Epithelial cell of proximal tubule (primary cell): Measurements from ENCODE around the gene PCGF2. TPM values are rescaled to one million over a fixed set of nuclear protein-coding genes. Genes with fewer than 3 reads are reported as not detected.

ENCODE experiments used
- DNase-seq: peaks from one replicate; pipeline ENCODE4 v3.0.0-alpha.2; 2011; ENCODE audit warnings: low read depth
- H3K4me3 ChIP-seq: 2 replicates; pipeline ENCODE4 v1.5.1; 2011; ENCODE audit warnings: low read depth, mild to moderate bottlenecking, low read length
- total RNA-seq: library from RNA; depleted of rRNA; stranded (reverse); fragments of >200 nt; gene quantifications from 2 replicates; pipeline ENCODE4 v1.2.3, GENCODE V29; 2015
- TF ChIP-seq, protein P1 (sequence below): conservative IDR thresholded peaks from 2 replicates; pipeline ENCODE4 v1.5.1; 2012; ENCODE audit warnings: low read depth, mild to moderate bottlenecking, low read length

The PCGF2 gene
- total RNA-seq, 1 donor from 2014 or later = 7.6 TPM

DNA sequence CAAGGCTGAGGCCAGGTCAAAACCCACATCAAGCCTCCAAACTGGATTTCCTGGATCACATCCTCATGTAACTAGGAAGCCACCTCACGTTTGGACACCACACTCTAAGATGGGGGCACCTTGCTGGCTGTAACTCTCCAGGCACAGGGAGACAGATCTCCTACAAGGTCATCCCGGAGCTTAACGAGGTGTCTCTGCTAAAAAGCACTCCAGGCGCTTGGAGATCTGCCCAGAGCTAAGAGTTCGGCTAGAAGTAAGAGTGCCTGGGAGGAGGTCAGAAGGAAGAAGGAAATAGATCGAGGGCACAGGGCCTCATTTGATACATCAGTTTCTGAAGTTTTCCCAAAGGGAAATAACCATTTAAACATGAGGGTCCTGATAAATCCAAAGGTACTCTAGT lies 20.3 kb upstream of the PCGF2 start:
- no peak for DNase-seq
- H3K4me3 ChIP-seq = no peak overlapping the region
- TF ChIP-seq, protein P1, sequence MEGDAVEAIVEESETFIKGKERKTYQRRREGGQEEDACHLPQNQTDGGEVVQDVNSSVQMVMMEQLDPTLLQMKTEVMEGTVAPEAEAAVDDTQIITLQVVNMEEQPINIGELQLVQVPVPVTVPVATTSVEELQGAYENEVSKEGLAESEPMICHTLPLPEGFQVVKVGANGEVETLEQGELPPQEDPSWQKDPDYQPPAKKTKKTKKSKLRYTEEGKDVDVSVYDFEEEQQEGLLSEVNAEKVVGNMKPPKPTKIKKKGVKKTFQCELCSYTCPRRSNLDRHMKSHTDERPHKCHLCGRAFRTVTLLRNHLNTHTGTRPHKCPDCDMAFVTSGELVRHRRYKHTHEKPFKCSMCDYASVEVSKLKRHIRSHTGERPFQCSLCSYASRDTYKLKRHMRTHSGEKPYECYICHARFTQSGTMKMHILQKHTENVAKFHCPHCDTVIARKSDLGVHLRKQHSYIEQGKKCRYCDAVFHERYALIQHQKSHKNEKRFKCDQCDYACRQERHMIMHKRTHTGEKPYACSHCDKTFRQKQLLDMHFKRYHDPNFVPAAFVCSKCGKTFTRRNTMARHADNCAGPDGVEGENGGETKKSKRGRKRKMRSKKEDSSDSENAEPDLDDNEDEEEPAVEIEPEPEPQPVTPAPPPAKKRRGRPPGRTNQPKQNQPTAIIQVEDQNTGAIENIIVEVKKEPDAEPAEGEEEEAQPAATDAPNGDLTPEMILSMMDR = no peak

DNA sequence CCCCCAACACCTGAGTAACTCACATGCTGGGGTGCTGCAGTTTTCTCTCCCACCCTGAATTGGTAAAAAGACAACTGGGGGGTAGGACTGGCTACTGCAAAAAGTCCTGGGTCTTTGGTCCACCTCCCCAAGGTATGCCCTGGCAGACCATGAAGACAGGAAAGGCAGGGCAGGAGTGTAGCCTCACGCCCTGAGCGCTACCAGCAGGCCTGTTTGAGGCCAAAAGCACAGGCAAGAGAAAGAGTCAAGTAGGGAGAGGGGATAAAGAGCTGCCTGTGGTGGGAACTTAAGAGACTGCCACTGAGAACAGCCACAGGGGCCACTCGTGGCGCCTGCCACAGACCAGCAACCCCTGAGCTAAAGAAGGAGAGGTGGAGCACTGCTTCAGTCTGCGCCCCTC lies 18.2 kb upstream of the PCGF2 start:
- H3K4me3 ChIP-seq = no peak overlapping the region
- no peak for DNase-seq
- TF ChIP-seq, protein P1 = no peak

DNA sequence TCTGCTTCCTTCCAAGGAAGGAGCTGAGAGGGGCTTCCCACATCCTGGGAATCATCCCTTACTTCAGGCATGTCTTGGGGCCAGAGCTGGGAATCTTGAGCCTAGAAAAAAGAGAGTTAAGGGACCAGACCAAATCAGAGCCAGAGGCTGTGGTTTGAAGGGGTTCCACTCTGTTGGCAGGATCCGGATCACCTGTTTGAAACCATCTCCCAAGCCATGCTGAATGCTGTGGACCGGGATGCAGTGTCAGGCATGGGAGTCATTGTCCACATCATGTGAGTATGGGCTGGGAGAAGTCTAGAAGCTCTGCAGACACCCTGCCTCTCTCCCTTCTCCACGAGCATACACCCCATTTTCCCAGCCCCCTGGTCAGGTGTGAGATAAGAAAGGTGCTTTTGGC lies 14.1 kb upstream of the PCGF2 start:
- no peak for DNase-seq
- TF ChIP-seq, protein P1 = no peak
- H3K4me3 ChIP-seq = no peak overlapping the region

DNA sequence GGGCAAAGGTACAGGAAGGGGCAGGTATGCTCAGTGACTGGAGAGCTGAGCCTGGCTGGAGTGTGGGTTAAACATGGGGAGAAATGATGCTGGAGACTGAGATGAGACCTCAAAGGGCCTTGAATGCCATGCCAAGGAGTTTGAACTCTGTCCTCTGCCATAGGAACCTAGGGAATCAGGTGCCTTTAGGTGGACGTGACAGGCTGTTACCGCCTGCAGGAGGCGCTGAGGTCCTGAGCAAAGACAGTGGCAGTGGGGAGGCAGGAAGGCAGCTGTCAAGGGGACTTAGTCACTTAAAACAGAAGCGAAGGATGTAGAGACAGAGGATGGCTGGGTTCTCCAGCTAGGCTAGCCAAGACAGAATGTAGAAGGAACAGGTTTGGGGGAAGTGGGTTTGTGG lies 13.5 kb upstream of the PCGF2 start:
- no peak for DNase-seq
- no peak overlapping the region for H3K4me3 ChIP-seq
- TF ChIP-seq, protein P1 = peak; percentile 59

DNA sequence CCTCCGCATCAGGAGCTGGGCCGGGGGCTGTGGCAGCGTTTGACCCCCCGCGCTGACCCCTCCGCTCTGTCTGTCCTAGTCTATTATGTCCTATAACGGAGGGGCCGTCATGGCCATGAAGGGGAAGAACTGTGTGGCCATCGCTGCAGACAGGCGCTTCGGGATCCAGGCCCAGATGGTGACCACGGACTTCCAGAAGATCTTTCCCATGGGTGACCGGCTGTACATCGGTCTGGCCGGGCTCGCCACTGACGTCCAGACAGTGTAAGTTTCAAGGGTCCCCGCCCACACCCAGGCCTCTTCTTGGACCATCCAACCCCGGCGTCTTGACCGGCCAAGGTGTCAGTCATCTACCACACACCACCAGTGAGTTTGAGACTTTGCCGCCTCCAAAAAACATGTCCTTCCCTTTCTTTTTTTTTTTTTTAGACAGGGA lies 5.0 kb upstream of the PCGF2 start:
- TF ChIP-seq, protein P1 = no peak
- H3K4me3 ChIP-seq = peak overlapping the region; percentile 99
- DNase-seq = no peak

DNA sequence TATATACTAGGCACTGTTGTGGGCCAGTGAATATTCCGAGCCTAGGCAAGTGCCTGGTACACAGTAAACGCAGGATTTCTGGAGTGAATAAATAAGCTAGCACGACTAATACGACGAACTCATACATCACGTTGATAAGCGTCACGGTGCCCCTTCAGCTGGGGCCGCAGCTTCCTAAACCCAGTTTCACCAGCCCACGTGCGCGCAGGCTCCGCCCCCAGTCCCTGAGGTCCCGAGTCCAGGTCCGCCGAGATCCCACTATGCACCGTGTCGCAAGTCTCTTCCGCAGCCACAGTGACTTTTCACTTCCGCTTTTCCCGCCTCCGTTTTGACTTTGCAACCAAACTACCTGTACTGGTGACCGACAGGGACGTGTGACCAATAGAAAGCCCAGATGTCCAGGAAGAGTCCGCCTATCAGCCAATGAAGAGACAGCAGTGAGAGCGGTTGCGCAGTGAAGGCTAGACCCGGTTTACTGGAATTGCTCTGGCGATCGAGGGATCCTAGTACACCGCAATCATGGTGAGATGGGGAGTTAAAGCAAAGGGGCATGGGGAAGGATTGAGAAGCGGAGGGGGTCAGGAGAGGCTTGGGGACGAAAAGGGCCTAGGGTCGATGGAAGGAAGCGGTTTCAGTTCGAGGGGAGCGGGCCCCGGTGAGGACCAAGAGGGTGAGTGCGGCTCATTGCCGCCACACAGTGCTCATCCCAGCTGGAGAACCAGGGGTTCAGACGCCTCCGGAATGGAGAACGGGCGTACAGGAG lies 4.4 kb upstream of the PCGF2 start, which contains the start of gene PSMB3:
Gene PSMB3 (plus strand): TSS at position 434 of the 763 bp plus-strand sequence. CDS start 86 bp downstream, at position 520.
- peak; percentile 98 for DNase-seq
- TF ChIP-seq, protein P1 = no peak
- H3K4me3 ChIP-seq = peak within 1 kb of the TSS; percentile 99
